ENCODE measurements around the gene CCNJL.

DNA sequence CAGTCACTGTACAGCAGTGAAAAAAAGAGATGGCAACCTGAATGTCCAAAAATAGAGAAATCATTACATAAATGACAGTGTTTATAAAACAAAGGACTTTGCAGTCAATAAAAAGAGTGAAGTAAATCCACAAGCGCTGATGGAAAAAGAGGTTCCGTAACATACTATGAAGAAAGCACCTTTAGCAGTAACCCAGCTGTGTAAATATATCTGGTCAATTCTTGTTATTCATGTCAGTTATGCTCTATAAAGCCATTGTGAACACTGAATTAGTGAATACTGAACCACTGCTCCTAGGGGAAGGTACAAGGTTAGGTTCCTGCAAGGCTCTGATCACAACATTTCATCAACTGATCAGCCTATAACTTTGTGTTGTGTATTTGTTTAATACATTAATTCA, 39.5 kb downstream of the CCNJL start:
- TF ChIP-seq EZH2 (IDR thresholded peaks at IDR 0.05; ENCODE audit: insufficient read depth, low read length) = no peak
- TF ChIP-seq, protein P1, sequence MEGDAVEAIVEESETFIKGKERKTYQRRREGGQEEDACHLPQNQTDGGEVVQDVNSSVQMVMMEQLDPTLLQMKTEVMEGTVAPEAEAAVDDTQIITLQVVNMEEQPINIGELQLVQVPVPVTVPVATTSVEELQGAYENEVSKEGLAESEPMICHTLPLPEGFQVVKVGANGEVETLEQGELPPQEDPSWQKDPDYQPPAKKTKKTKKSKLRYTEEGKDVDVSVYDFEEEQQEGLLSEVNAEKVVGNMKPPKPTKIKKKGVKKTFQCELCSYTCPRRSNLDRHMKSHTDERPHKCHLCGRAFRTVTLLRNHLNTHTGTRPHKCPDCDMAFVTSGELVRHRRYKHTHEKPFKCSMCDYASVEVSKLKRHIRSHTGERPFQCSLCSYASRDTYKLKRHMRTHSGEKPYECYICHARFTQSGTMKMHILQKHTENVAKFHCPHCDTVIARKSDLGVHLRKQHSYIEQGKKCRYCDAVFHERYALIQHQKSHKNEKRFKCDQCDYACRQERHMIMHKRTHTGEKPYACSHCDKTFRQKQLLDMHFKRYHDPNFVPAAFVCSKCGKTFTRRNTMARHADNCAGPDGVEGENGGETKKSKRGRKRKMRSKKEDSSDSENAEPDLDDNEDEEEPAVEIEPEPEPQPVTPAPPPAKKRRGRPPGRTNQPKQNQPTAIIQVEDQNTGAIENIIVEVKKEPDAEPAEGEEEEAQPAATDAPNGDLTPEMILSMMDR (IDR thresholded peaks at IDR 0.05; ENCODE audit: insufficient read depth, low read depth, low read length) = no peak
